OCI-LY1 (cell line): ENCODE measurements around the gene CAMTA1.

Experiments
- H2AFZ ChIP-seq: fragments of 200-600 bp; sonication (generic), shearing (Covaris generic); 2 replicates; pipeline ENCODE4 v1.6.0; 2014; ENCODE audit warnings: antibody characterized with exemption, mild to moderate bottlenecking, low read length
- H3F3A ChIP-seq: fragments of 200-600 bp; sonication (generic), shearing (Covaris generic); 2 replicates; pipeline ENCODE4 v1.6.0; 2014; ENCODE audit warnings: mild to moderate bottlenecking, antibody characterized with exemption, low read length, moderate library complexity; ENCODE audit not compliant: insufficient read depth
- H3K27ac ChIP-seq: fragments of 200-600 bp; sonication (generic); 2 replicates; pipeline ENCODE4 v1.5.1; 2014; ENCODE audit warnings: low read length, mixed run types, mild to moderate bottlenecking, low read depth; ENCODE audit not compliant: poor library complexity, severe bottlenecking
- H3K27me3 ChIP-seq: fragments of 200-600 bp; sonication (generic); 2 replicates; pipeline ENCODE4 v1.6.0; 2014; ENCODE audit warnings: antibody characterized with exemption, mild to moderate bottlenecking, low read length, moderate library complexity; ENCODE audit not compliant: insufficient read depth
- H3K36me3 ChIP-seq: fragments of 200-600 bp; sonication (generic); 2 replicates; pipeline ENCODE4 v1.6.1; 2014; ENCODE audit warnings: mild to moderate bottlenecking, antibody characterized with exemption, low read length, moderate library complexity, mixed read lengths; ENCODE audit not compliant: insufficient read depth
- H3K4me1 ChIP-seq: fragments of 200-600 bp; sonication (generic); 2 replicates; pipeline ENCODE4 v1.5.1; 2014; ENCODE audit warnings: mild to moderate bottlenecking, low read length, moderate library complexity; ENCODE audit not compliant: insufficient read depth, severe bottlenecking
- H3K4me2 ChIP-seq: fragments of 200-600 bp; sonication (generic), shearing (Covaris generic); 2 replicates; pipeline ENCODE4 v1.6.1; 2014; ENCODE audit warnings: low read length
- H3K4me3 ChIP-seq: fragments of 200-600 bp; sonication (generic); 2 replicates; pipeline ENCODE4 v1.5.1; 2014; ENCODE audit warnings: low read length, low read depth, mild to moderate bottlenecking, mixed read lengths; ENCODE audit not compliant: poor library complexity, severe bottlenecking
- H3K79me2 ChIP-seq: fragments of 200-600 bp; shearing (Covaris generic); 2 replicates; pipeline ENCODE4 v1.6.1; 2016; ENCODE audit warnings: mixed run types, low read length, mixed read lengths; ENCODE audit not compliant: insufficient read depth
- H3K9ac ChIP-seq: fragments of 200-600 bp; sonication (generic), shearing (Covaris generic); 2 replicates; pipeline ENCODE4 v1.6.1; 2014; ENCODE audit warnings: mild to moderate bottlenecking, low read length, mixed read lengths
- H3K9me2 ChIP-seq: fragments of 200-600 bp; sonication (generic), shearing (Covaris generic); 2 replicates; pipeline ENCODE4 v1.6.1; 2014; ENCODE audit warnings: low read depth, mild to moderate bottlenecking, low read length, mixed read lengths
- H3K9me3 ChIP-seq: fragments of 200-600 bp; shearing (Covaris generic); 2 replicates; pipeline ENCODE4 v1.6.1; 2014; ENCODE audit warnings: low read length, mixed read lengths
- H4K20me1 ChIP-seq: fragments of 200-600 bp; sonication (generic), shearing (Covaris generic); 2 replicates; pipeline ENCODE4 v1.6.0; 2016; ENCODE audit warnings: mild to moderate bottlenecking, low read length; ENCODE audit not compliant: insufficient read depth
- CTCF ChIP-seq: fragments of 200-600 bp; sonication (generic), shearing (Covaris generic); IDR thresholded peaks from 2 replicates; pipeline ENCODE4 v1.5.1; 2017; ENCODE audit warnings: mild to moderate bottlenecking, antibody characterized with exemption, low read length, moderate library complexity, mixed read lengths
- EZH2 ChIP-seq: fragments of 200-600 bp; sonication (generic), shearing (Covaris generic); IDR thresholded peaks from 2 replicates; pipeline ENCODE4 v1.8.0; 2017; ENCODE audit warnings: borderline replicate concordance, mixed run types, mild to moderate bottlenecking, antibody characterized with exemption, low read length, moderate library complexity, mixed read lengths

The CAMTA1 gene

GRCh38 chr1:6923955-6924881 lies 139.0 kb downstream of the CAMTA1 start:
- Histone ChIP-seq H4K20me1 (no peaks in the 10 kb centered on the region), H3K9me3 (no peaks in the 10 kb centered on the region), H3K9ac (no peak overlapping the region), H3K4me1 (no peaks in the 10 kb centered on the region), H3K79me2 (no peaks in the 10 kb centered on the region), H3K4me3 (no peak overlapping the region), H3K36me3 (no peaks in the 10 kb centered on the region), H2AFZ (no peak overlapping the region), H3K4me2 (no peak overlapping the region), H3K27me3 (peaks cover 3% of the 10 kb centered on the region), H3K27ac (no peak overlapping the region), H3K9me2 (no peaks in the 10 kb centered on the region), H3F3A (no peaks in the 10 kb centered on the region)
- TF ChIP-seq CTCF = no peak

- no peak overlapping the region for H2AFZ ChIP-seq
- no peak overlapping the region for H3K4me2 ChIP-seq
- no peaks in the 10 kb centered on the region for H3K9me3 ChIP-seq
These were observed 139.6 kb downstream of the CAMTA1 start for GRCh38 chr1:6924891-6925290.

GRCh38 chr1:6927626-6928025 lies 142.4 kb downstream of the CAMTA1 start:
- Histone ChIP-seq H3K9me3 (no peaks in the 10 kb centered on the region), H4K20me1 (no peaks in the 10 kb centered on the region), H3K79me2 (no peaks in the 10 kb centered on the region), H3K4me3 (no peak overlapping the region), H3K9ac (no peak overlapping the region), H3K27me3 (peaks cover 3% of the 10 kb centered on the region), H3K27ac (no peak overlapping the region), H3K4me2 (no peak overlapping the region), H3F3A (no peaks in the 10 kb centered on the region), H3K4me1 (no peaks in the 10 kb centered on the region), H2AFZ (no peak overlapping the region), H3K36me3 (no peaks in the 10 kb centered on the region), H3K9me2 (no peaks in the 10 kb centered on the region)
- TF ChIP-seq EZH2 = no peak
- TF ChIP-seq CTCF = no peak

More at GRCh38 chr1:6924891-6925290, 139.6 kb downstream of the CAMTA1 start:
- H3K9ac ChIP-seq = no peak overlapping the region
- TF ChIP-seq EZH2 (no peak), CTCF (no peak)
- no peaks in the 10 kb centered on the region for H4K20me1 ChIP-seq
- no peaks in the 10 kb centered on the region for H3K4me1 ChIP-seq
- H3K36me3 ChIP-seq = no peaks in the 10 kb centered on the region
- no peak overlapping the region for H3K4me3 ChIP-seq
- H3K9me2 ChIP-seq = no peaks in the 10 kb centered on the region
- H3K27ac ChIP-seq = no peak overlapping the region
- H3K79me2 ChIP-seq = no peaks in the 10 kb centered on the region
- no peaks in the 10 kb centered on the region for H3F3A ChIP-seq
- H3K27me3 ChIP-seq = peaks cover 3% of the 10 kb centered on the region
